ENCODE results near the gene TSPAN18.

DNA sequence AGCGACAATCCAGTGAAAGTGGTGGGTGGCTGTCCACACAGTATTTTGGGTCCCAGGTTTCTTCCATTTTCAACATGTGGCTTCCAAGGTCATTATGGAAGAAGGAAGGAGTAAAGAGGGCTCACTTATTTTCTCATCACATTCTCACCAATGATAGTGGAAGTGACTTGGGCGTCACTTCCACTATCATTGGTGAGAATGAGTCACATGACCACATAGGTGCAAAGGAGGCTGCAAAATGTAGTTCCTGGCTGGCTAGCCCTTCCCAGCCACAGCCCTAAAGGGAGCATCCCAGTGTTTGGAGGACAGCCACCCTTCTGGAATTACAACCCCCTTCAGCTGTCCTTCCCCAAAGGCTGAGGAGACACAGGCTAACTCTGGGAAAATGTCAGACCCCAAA lies 95.6 kb downstream of the TSPAN18 start:
- no peak for TF ChIP-seq ZNF274 (IDR thresholded peaks at IDR 0.05; ENCODE audit: low read depth, low read length)
- TF ChIP-seq YY1 (IDR thresholded peaks at IDR 0.05; ENCODE audit: insufficient read depth, insufficient read length) = no peak
- no peak for TF ChIP-seq SUZ12 (IDR thresholded peaks at IDR 0.05; ENCODE audit: extremely low read depth, insufficient read depth, insufficient read length)
